BJ (cell line): ENCODE data around the gene LRRC4B. TPM values are rescaled to one million over a fixed set of nuclear protein-coding genes. Genes with fewer than 3 reads are reported as not detected.

ENCODE experiments used
- CTCF ChIA-PET: fragments of 350-600 bp; formaldehyde crosslinking; extraction: SDS; loops from one replicate; lab custom pipeline; 2021; ENCODE audit warnings: antibody characterized with exemption, inconsistent platforms; lab: Yijun Ruan, JAX
- POLR2A ChIA-PET: fragments of 300-600 bp; sonication (Branson Sonifier 250); formaldehyde crosslinking; extraction: SDS; loops from one replicate; lab custom pipeline; 2021; ENCODE audit warnings: antibody characterized with exemption; lab: Charles Lee
- DNase-seq: peaks from one replicate; pipeline ENCODE4 v3.0.0-alpha.2; 2011; ENCODE audit warnings: low read depth
- H3K27me3 ChIP-seq: 2 replicates; pipeline ENCODE4 v1.6.0; 2011; ENCODE audit warnings: low read length; ENCODE audit not compliant: control insufficient read depth, insufficient read depth
- H3K36me3 ChIP-seq: 2 replicates; pipeline ENCODE4 v1.5.1; 2011; ENCODE audit warnings: low read length; ENCODE audit not compliant: control insufficient read depth, insufficient read depth
- H3K4me3 ChIP-seq: 2 replicates; pipeline ENCODE4 v1.5.1; 2011; ENCODE audit warnings: low read depth, mild to moderate bottlenecking, control low read depth, low read length
- polyA plus RNA-seq: library from polyadenylated mRNA; depleted of rRNA; stranded (reverse); fragments of >200 nt; gene quantifications from 2 replicates; pipeline ENCODE4 v1.2.3, GENCODE V29; 2011
- TF ChIP-seq, protein P1 (sequence below): IDR thresholded peaks from 2 replicates; pipeline ENCODE4 v1.5.1; 2011; ENCODE audit warnings: low read depth, mild to moderate bottlenecking, control low read depth, inconsistent platforms, low read length, moderate library complexity; ENCODE audit not compliant: insufficient read depth

Gene LRRC4B
- polyA plus RNA-seq, 1 experiment, result 0.06 TPM

DNA sequence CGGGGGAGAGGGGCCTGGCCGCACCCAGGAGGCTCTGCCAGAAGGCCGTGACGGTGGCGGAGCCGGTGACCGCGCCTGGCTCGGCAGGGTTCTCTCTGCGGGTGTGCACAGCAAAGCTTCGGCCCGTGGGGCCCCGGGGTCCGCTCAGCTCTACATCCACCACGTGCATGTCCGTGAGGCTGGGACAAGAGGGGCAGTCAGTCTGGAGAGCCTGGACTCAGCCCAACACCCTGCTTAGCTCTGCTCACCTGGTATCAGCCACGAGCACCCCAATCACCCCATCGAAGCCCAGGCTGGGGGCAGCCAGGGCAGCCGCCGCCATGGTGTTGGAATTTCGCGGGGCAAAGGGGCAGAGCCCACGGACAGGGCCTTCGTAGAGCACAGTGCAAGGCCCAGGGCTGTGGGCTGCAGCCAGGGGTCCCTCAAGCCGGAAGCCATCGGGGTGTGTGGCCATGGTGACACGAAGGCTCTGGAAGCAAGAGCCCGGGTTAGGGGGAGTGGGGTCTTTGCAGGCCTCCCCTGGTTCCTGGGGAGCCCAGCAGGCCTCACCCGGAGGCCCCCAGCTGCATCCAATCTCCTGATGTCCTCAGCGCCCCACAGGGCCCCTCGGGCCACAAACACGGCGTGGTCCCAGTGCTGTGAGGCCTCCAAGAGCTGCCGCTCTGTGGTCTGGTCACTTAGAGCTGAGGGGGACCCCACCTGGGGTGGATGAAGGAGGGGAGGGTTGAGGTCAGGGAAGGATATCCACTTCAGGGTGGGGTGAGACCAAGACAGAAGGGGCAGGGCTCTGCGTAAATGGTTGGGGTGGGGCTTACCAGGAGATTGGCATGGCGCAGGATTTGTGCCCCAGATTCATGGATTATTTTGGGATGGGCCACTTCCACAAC lies 55.9 kb downstream of the LRRC4B start:
- H3K4me3 ChIP-seq, result peak overlapping the region; percentile 70
- ChIA-PET CTCF (interaction anchor here (0.6 to 2.0 kb wide), 7 partner anchors 25 to 155 kb away, joined by 3 to 5 read pairs (median 3); no protein-coding TSS in a partner anchor), POLR2A (no interaction called here)
- no peaks in the 10 kb centered on the region for H3K27me3 ChIP-seq
- H3K36me3 ChIP-seq, result no peaks in the 10 kb centered on the region; the same call in 1 of the 2 replicates
- no peak for DNase-seq
- TF ChIP-seq, protein P1, sequence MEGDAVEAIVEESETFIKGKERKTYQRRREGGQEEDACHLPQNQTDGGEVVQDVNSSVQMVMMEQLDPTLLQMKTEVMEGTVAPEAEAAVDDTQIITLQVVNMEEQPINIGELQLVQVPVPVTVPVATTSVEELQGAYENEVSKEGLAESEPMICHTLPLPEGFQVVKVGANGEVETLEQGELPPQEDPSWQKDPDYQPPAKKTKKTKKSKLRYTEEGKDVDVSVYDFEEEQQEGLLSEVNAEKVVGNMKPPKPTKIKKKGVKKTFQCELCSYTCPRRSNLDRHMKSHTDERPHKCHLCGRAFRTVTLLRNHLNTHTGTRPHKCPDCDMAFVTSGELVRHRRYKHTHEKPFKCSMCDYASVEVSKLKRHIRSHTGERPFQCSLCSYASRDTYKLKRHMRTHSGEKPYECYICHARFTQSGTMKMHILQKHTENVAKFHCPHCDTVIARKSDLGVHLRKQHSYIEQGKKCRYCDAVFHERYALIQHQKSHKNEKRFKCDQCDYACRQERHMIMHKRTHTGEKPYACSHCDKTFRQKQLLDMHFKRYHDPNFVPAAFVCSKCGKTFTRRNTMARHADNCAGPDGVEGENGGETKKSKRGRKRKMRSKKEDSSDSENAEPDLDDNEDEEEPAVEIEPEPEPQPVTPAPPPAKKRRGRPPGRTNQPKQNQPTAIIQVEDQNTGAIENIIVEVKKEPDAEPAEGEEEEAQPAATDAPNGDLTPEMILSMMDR, result no peak

DNA sequence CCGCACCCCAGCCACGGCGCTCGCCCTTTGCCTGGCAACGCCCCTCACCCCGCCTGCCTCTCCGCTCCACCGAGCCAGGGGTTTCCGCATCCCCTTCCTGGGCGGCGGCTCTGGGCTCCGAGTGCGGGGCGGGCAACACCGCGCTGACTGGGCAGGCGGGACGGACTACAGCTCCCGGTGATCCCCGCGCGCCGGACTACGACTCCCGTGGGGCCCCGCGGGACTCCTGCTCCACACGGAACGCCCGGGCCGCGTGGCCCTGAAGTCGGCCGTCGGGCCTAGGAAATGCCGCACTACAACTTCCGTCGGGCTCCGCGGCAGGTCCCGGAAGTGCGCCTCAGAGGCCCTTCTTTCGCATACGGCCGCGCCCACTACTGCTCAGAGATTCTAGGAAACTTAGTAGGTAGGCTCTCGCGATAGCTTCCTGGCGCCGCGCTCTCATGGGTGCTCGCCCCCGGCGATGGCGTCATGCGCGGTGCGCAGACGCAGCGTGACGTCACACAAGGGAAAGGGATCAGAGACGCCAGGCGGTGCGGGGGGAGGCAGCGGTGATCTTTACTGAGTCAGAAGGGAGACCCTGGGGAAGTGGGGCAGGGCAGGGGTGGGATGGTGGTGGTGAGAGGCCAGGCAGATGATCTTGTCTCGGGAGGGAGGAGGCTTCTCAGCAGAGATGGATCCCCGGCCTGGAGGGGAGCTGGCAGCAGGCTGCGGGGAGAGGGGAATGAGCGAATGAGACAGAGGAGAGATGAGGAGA lies 57.0 kb downstream of the LRRC4B start, which contains the start of gene JOSD2:
Gene JOSD2, minus strand, starts transcription at position 123 of the 754 bp plus-strand sequence. CDS start 760 bp downstream, outside the sequence.
- H3K27me3 ChIP-seq, result no peaks in the 10 kb centered on the region
- CTCF ChIA-PET, result interaction anchor here (0.7 to 2.0 kb wide), 5 partner anchors 26 to 272 kb away, joined by 3 to 5 read pairs (median 5); no protein-coding TSS in a partner anchor
- H3K4me3 ChIP-seq, result peak within 1 kb of the TSS; percentile 94
- POLR2A ChIA-PET, result interaction anchor here (0.7 kb wide), 1 partner anchor 45 kb away, joined by 4 read pairs; no protein-coding TSS in a partner anchor
- H3K36me3 ChIP-seq, result no peaks in the 10 kb centered on the region; the same call in 1 of the 2 replicates
- TF ChIP-seq, protein P1, result no peak
- DNase-seq, result peak; percentile 96

DNA sequence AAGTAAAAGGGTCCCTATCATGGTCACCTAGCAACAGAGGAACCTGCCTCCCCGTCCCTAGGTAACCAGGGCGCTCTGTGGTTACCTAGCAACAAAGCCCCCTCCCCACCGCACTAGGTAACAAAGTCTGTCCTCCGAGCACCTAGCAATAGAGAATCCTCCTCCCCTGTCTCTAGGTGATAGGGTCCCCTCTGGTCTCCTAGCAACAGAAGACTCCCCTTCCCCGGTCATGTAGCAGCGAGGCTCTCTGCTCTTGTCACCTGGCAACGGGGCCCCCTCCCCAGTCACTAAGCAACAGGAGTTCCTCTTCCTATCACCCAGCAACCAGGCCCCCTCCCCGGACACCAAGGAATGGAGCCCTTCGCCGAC lies 57.6 kb downstream of the LRRC4B start:
- TF ChIP-seq, protein P1, result no peak
- Histone ChIP-seq H3K4me3 (peak overlapping the region; percentile 94), H3K36me3 (no peaks in the 10 kb centered on the region; the same call in 1 of the 2 replicates), H3K27me3 (no peaks in the 10 kb centered on the region)
- CTCF ChIA-PET, result interaction anchor here (1.0 to 2.0 kb wide), 5 partner anchors 27 to 273 kb away, joined by 4 to 5 read pairs (median 5); no protein-coding TSS in a partner anchor
- no peak for DNase-seq
- POLR2A ChIA-PET, result no interaction called here

DNA sequence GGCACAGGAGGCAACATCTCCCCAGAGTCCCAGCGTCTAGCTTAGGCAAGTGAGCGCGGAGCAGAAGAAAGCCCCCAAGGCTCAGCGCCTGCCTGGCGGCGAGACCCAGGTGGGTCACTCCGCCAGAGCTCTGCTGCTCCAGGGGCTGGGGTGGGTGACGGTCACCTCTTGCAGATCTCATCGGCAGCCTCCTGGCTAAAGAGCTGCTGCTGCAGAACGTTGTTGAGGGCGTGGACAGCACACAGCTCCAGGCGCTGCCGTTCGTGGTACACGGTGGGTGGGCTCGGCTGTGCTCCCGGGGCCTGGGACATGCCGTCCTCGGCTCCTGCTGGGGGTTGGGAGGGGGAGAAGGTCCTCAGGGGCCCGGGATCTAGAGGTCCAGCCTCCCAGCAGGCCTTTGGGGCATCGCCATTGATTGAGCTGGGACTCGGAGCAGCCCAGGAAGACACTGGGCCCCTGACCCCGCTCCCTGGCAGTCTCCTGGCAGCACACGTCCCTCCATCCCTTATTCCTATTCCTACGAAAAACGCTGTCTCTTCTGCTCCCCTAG lies 58.0 kb downstream of the LRRC4B start:
- no peaks in the 10 kb centered on the region; the same call in 1 of the 2 replicates for H3K36me3 ChIP-seq
- H3K4me3 ChIP-seq, result peak overlapping the region; percentile 94
- ChIA-PET POLR2A (no interaction called here), CTCF (interaction anchor here (1.2 to 1.5 kb wide), 2 partner anchors 28 to 31 kb away, joined by 4 read pairs; no protein-coding TSS in a partner anchor)
- TF ChIP-seq, protein P1, result no peak
- H3K27me3 ChIP-seq, result no peaks in the 10 kb centered on the region
- DNase-seq, result no peak
